ENCODE results near the gene TNFSF12. TPM values are rescaled to one million over a fixed set of nuclear protein-coding genes. Genes with fewer than 3 reads are reported as not detected.

Gene TNFSF12
- polyA plus RNA-seq, 1 donor (not counting 4 experiments of a cell fraction or from before 2014, with no cell fraction given): 1.0 TPM

DNA sequence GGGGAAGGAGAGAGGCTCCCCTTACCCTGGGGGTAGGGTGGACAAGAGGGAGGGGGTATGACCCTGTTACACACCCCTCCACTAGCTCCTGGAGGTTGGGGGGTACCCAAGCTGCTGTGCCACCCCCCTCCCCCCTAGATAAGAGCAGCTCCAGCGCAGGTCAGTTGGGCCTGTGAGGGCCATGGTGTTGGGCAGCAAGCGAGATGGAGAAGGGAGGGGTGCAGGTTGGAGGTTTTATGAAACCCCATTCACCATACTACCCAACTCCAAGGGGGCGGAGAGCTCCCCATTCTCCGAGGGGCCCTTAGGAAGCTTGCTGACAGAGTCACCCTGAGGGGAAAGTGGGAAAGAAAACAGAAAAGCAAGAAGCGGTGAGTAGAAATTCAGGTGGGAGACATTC is 42.7 kb downstream of the TNFSF12 start:
- H3K9me3 ChIP-seq (ENCODE audit: control insufficient read depth, low read depth, low read length): no peaks in the 10 kb centered on the region
- no peak overlapping the region for H2AFZ ChIP-seq (ENCODE audit: control insufficient read depth, low read length)
- dilution Hi-C loops (cut with MboI; ENCODE audit: extremely low pct_ligation_motif_present, low sequenced_read_pairs): no loop called here
- H4K20me1 ChIP-seq (ENCODE audit: control insufficient read depth, extremely low read depth, insufficient read depth, low read length): no peaks in the 10 kb centered on the region
- DNase-seq (ENCODE audit: low read depth, low spot score) (no peak), FAIRE-seq (no peak)
- no peaks in the 10 kb centered on the region for H3K9me1 ChIP-seq (ENCODE audit: control insufficient read depth, extremely low read depth, insufficient read depth, low read length)
- peak overlapping the region; percentile 99 for H3K27ac ChIP-seq (ENCODE audit: control insufficient read depth, insufficient read depth, low read length)
- TF ChIP-seq EZH2 (IDR thresholded peaks at IDR 0.05; ENCODE audit: low read length): no peak
- TF ChIP-seq, protein P1, sequence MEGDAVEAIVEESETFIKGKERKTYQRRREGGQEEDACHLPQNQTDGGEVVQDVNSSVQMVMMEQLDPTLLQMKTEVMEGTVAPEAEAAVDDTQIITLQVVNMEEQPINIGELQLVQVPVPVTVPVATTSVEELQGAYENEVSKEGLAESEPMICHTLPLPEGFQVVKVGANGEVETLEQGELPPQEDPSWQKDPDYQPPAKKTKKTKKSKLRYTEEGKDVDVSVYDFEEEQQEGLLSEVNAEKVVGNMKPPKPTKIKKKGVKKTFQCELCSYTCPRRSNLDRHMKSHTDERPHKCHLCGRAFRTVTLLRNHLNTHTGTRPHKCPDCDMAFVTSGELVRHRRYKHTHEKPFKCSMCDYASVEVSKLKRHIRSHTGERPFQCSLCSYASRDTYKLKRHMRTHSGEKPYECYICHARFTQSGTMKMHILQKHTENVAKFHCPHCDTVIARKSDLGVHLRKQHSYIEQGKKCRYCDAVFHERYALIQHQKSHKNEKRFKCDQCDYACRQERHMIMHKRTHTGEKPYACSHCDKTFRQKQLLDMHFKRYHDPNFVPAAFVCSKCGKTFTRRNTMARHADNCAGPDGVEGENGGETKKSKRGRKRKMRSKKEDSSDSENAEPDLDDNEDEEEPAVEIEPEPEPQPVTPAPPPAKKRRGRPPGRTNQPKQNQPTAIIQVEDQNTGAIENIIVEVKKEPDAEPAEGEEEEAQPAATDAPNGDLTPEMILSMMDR (optimal IDR thresholded peaks at IDR 0.05 in 1 of 3, IDR thresholded peaks at IDR 0.05 in 1 of 3, conservative IDR thresholded peaks at IDR 0.05 in 1 of 3; ENCODE audit: extremely low read depth in 1 of 3, insufficient read depth in 2 of 3, low read length in 3 of 3): no peak
- peaks cover 25% of the 10 kb centered on the region for H3K79me2 ChIP-seq (ENCODE audit: control insufficient read depth, insufficient read depth, low read length)
- H3K36me3 ChIP-seq (ENCODE audit: control insufficient read depth in 2 of 2, extremely low read depth in 1 of 2, insufficient read depth in 2 of 2, low read length in 2 of 2): peaks cover 41 to 47% of the 10 kb centered on the region in 2 experiments
- H3K27me3 ChIP-seq (ENCODE audit: control insufficient read depth, extremely low read depth, insufficient read depth, low read length): no peaks in the 10 kb centered on the region
- peak overlapping the region; percentile 91 for H3K9ac ChIP-seq (ENCODE audit: control insufficient read depth, extremely low read depth, insufficient read depth, low read length)
- H3K4me2 ChIP-seq (ENCODE audit: control insufficient read depth, extremely low read depth, insufficient read depth, low read depth, low read length): peak overlapping the region; percentile 97
- H3K4me1 ChIP-seq (ENCODE audit: control insufficient read depth, extremely low read depth, insufficient read depth, low read length): peaks cover 27% of the 10 kb centered on the region
- no peak overlapping the region for H3K4me3 ChIP-seq (ENCODE audit: control insufficient read depth in 2 of 3, extremely low read depth in 1 of 3, insufficient read depth in 2 of 3, low read depth in 1 of 3, low read length in 3 of 3)

DNA sequence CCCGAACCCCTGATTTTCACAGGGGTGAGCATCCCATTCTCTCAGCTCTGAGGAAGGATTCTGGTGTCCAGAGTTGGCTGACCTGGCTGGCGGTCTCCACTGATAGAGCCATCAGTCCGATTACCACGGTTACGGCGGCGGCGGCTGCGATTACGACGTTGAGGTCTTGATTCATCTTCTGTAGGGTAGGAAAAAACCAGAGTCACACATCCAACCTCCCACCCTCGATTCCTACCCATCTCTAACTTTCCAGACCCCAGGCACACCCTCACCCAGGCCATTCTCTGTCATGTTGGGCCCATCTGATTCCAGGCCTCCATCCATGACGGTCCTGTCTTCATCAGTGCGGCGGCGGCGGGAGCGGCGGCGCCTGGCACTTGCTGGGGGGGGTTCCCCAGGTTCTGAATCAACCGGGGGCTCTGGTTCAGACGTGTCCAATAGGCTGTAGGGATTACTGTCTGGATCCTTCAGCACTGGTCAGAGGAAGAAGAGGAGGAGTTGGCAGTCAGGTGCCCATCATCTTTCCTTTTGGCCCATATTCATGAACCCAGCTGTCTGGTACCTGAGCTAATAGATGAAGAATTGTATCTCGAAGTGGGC is 43.7 kb downstream of the TNFSF12 start:
- no peaks in the 10 kb centered on the region for H3K9me3 ChIP-seq (ENCODE audit: control insufficient read depth, low read depth, low read length)
- no peak overlapping the region for H3K4me2 ChIP-seq (ENCODE audit: control insufficient read depth, extremely low read depth, insufficient read depth, low read depth, low read length)
- H3K9ac ChIP-seq (ENCODE audit: control insufficient read depth, extremely low read depth, insufficient read depth, low read length): no peak overlapping the region
- FAIRE-seq (no peak), DNase-seq (ENCODE audit: low read depth, low spot score) (no peak)
- peaks cover 18% of the 10 kb centered on the region for H3K79me2 ChIP-seq (ENCODE audit: control insufficient read depth, insufficient read depth, low read length)
- TF ChIP-seq, protein P1 (optimal IDR thresholded peaks at IDR 0.05 in 1 of 3, IDR thresholded peaks at IDR 0.05 in 1 of 3, conservative IDR thresholded peaks at IDR 0.05 in 1 of 3; ENCODE audit: extremely low read depth in 1 of 3, insufficient read depth in 2 of 3, low read length in 3 of 3): no peak
- TF ChIP-seq EZH2 (IDR thresholded peaks at IDR 0.05; ENCODE audit: low read length): no peak
- dilution Hi-C loops (cut with MboI; ENCODE audit: extremely low pct_ligation_motif_present, low sequenced_read_pairs): no loop called here
- H3K4me3 ChIP-seq (ENCODE audit: control insufficient read depth in 2 of 3, extremely low read depth in 1 of 3, insufficient read depth in 2 of 3, low read depth in 1 of 3, low read length in 3 of 3): no peak overlapping the region
- H2AFZ ChIP-seq (ENCODE audit: control insufficient read depth, low read length): no peak overlapping the region
- H3K4me1 ChIP-seq (ENCODE audit: control insufficient read depth, extremely low read depth, insufficient read depth, low read length): peaks cover 19% of the 10 kb centered on the region
- H3K9me1 ChIP-seq (ENCODE audit: control insufficient read depth, extremely low read depth, insufficient read depth, low read length): no peaks in the 10 kb centered on the region
- H3K27me3 ChIP-seq (ENCODE audit: control insufficient read depth, extremely low read depth, insufficient read depth, low read length): no peaks in the 10 kb centered on the region
- no peaks in the 10 kb centered on the region for H4K20me1 ChIP-seq (ENCODE audit: control insufficient read depth, extremely low read depth, insufficient read depth, low read length)
- H3K36me3 ChIP-seq (ENCODE audit: control insufficient read depth in 2 of 2, extremely low read depth in 1 of 2, insufficient read depth in 2 of 2, low read length in 2 of 2): peaks cover 40 to 43% of the 10 kb centered on the region in 2 experiments
- no peak overlapping the region for H3K27ac ChIP-seq (ENCODE audit: control insufficient read depth, insufficient read depth, low read length)
